ENCODE data around the gene ZBTB46. TPM values are rescaled to one million over a fixed set of nuclear protein-coding genes. Genes with fewer than 3 reads are reported as not detected.

The ZBTB46 gene
- polyA plus RNA-seq, 2 donors, result 0.68 to 1.0 TPM

DNA sequence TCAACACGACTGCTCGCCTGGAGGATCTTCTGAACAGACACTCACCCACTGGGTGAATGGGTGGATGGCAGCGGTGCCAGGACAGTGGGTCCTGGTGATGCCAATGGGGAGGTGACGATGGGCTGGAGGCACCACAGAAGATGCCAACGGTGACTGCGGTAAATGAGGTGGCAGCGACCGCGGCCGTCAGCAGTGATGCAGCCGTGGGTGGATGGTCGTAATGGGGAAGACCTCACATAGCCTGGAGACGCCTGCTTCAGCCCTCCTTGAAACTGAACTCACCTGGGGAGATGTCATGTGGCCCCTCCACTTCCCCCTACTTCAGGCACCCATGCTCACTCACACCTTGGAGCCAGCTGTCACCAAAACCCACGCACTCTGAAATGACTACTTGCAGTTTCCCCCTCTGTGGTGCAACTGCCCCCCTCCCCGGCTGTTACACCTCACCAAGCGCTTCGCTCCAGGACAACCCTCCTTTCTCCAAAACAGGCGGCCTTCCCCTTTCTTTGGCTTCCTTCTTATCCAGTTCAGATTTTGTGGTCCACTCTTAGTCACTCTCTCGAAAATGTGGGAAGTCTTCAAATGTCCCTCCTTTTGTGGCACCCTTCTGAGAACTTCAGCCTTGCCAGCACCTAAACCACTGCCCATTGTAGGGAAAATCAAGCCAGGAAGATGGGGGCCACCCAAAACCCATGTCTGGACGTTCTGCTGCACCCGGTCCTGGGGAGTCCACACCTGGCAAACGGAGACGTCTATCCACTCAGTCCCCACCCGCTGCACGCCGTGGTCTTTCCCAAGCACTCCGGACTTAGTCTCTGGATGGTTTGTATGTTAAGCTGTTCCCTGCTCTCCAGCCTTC lies 19.9 kb upstream of the ZBTB46 start:
- 69 to 80% methylated on average over 27 of the region's 27 CpGs for WGBS, 2 donors
- no peak overlapping the region for H3K4me3 ChIP-seq (ENCODE audit: low read depth in 1 of 2, low read length in 2 of 2)
- no peaks in the 10 kb centered on the region for H3K9me3 ChIP-seq (ENCODE audit: control insufficient read depth in 2 of 2, insufficient read depth in 1 of 2, low read depth in 1 of 2, low read length in 1 of 2)
- H3K27me3 ChIP-seq (ENCODE audit: control insufficient read depth in 1 of 2, insufficient read depth in 2 of 2, low read length in 2 of 2), result peaks cover 0 to 2% of the 10 kb centered on the region in 2 donors
- no peaks in the 10 kb centered on the region for H3K36me3 ChIP-seq (ENCODE audit: control insufficient read depth in 2 of 2, insufficient read depth in 2 of 2, low read length in 1 of 2)
- no peak overlapping the region for H3K27ac ChIP-seq (ENCODE audit: low read depth in 2 of 2, low read length in 1 of 2)
- peaks cover 10 to 23% of the 10 kb centered on the region in 2 donors for H3K4me1 ChIP-seq (ENCODE audit: control insufficient read depth in 2 of 2, insufficient read depth in 2 of 2, low read length in 1 of 2)

DNA sequence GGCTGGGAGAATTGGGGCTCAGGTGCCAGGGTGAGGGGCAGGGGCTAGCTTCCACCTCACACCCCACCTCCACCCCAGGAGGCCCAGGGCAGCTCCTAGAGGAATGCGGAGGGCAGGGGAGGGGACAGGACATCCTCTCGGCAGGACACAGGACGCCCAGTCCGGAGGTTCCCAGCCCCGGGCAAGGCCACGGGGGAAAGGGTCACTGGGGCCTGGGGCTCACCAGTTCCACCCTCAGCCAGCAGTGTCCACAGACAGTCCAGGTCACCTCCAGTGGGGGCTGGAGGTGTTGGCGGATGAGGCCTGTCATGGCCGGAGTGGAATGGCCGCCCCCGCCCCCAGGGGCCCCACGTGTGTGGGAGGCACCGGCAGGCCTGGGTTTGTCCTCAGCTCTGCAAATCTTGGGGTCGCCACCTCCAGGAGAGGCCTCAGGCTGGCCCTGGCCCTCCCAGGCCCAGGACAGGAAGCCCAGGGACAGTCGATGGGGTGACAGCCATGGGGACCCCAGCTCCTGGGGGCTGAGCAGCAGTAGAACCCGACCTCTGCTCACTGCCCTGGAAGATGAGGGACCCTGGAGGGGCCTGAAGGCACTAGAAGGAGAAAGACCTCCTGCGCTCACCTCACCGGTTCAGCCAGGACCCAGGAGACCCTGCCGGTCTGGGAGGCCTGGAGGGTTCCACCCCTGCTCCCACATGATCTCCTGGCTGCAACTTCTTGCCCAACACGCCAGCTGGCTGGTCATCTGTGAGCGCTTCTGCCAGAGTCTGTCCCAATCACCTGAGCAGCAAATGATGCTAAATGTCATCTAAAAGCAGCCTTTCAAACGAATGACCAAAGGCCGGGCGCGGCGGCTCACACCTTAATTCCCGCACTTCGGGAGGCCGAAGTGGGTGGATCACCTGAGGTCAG lies 17.2 kb upstream of the ZBTB46 start:
- Histone ChIP-seq H3K4me3 (ENCODE audit: low read depth in 1 of 2, low read length in 2 of 2) (no peak overlapping the region), H3K36me3 (ENCODE audit: control insufficient read depth in 2 of 2, insufficient read depth in 2 of 2, low read length in 1 of 2) (no peaks in the 10 kb centered on the region), H3K4me1 (ENCODE audit: control insufficient read depth in 2 of 2, insufficient read depth in 2 of 2, low read length in 1 of 2) (peaks cover 8 to 15% of the 10 kb centered on the region in 2 donors), H3K27ac (ENCODE audit: low read depth in 2 of 2, low read length in 1 of 2) (peak overlapping the region; percentile 24 to 27), H3K27me3 (ENCODE audit: control insufficient read depth in 1 of 2, insufficient read depth in 2 of 2, low read length in 2 of 2) (no peaks in the 10 kb centered on the region), H3K9me3 (ENCODE audit: control insufficient read depth in 2 of 2, insufficient read depth in 1 of 2, low read depth in 1 of 2, low read length in 1 of 2) (no peaks in the 10 kb centered on the region)
- 70 to 74% methylated on average over 25 to 28 of the region's 28 CpGs for WGBS, 2 donors

DNA sequence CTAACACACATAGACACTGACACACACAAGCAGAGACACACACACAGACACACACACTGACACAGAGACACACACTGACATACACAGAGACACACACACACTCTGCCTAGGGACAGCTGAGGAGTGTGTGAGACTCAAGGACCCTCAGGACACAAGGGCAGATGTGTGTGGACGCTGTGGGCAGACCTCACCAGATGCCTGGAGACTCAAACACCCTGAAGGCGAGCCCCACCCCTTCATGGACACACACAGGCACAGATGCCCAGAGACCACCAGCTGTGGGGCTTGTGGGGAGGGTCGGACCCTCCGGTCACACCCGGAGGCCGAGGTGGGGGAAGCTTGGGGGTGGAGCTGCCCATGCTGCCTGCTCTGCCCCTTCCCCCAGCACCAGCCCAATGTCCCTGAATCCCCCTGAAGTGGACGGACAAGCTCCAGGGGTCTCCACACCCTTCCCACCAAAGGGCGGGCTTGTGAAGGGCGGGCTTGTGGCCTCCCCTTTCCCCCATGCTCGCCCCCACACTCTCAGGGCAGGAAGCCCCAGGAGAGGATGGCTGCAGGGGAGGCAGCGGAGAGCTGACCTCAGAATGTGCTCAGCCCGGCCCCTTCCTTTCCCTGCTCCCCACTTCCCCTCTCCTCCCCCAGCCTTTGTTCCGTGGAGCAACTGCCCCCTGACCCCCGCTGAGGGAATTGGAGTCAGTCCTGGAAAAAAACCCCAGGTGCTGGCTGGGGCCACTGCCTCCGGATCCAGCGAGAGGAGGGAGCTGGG lies 16.4 kb upstream of the ZBTB46 start:
- WGBS, 2 donors, result 39 to 41% methylated on average over 13 to 16 of the region's 16 CpGs
- no peak overlapping the region for H3K4me3 ChIP-seq (ENCODE audit: low read depth in 1 of 2, low read length in 2 of 2)
- H3K36me3 ChIP-seq (ENCODE audit: control insufficient read depth in 2 of 2, insufficient read depth in 2 of 2, low read length in 1 of 2), result no peaks in the 10 kb centered on the region
- H3K9me3 ChIP-seq (ENCODE audit: control insufficient read depth in 2 of 2, insufficient read depth in 1 of 2, low read depth in 1 of 2, low read length in 1 of 2), result no peaks in the 10 kb centered on the region
- H3K27me3 ChIP-seq (ENCODE audit: control insufficient read depth in 1 of 2, insufficient read depth in 2 of 2, low read length in 2 of 2), result no peaks in the 10 kb centered on the region
- H3K4me1 ChIP-seq (ENCODE audit: control insufficient read depth in 2 of 2, insufficient read depth in 2 of 2, low read length in 1 of 2), result peaks cover 8 to 15% of the 10 kb centered on the region in 2 donors
- peak overlapping the region; percentile 24 to 27 for H3K27ac ChIP-seq (ENCODE audit: low read depth in 2 of 2, low read length in 1 of 2)

DNA sequence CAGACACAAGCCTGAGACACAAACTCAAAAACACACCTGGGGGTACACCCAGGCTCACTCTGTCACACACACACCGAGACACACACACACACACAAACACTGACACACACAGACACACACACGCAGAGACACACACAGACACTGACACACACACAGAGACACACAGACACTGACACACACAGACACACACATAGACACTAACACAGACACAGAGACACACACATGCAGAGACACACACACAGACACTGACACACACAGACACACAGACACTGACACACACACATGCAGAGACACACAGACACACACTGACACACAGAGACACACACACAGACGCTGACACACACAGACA lies 15.8 kb upstream of the ZBTB46 start:
- no peak overlapping the region for H3K4me3 ChIP-seq (ENCODE audit: low read depth in 1 of 2, low read length in 2 of 2)
- H3K9me3 ChIP-seq (ENCODE audit: control insufficient read depth in 2 of 2, insufficient read depth in 1 of 2, low read depth in 1 of 2, low read length in 1 of 2), result no peaks in the 10 kb centered on the region
- WGBS, 2 donors, result 47 to 70% methylated on average over 3 of the region's 3 CpGs
- peaks cover 8 to 15% of the 10 kb centered on the region in 2 donors for H3K4me1 ChIP-seq (ENCODE audit: control insufficient read depth in 2 of 2, insufficient read depth in 2 of 2, low read length in 1 of 2)
- no peaks in the 10 kb centered on the region for H3K27me3 ChIP-seq (ENCODE audit: control insufficient read depth in 1 of 2, insufficient read depth in 2 of 2, low read length in 2 of 2)
- H3K27ac ChIP-seq (ENCODE audit: low read depth in 2 of 2, low read length in 1 of 2), result peak overlapping the region in 1 of 2 donors; percentile 27
- no peaks in the 10 kb centered on the region for H3K36me3 ChIP-seq (ENCODE audit: control insufficient read depth in 2 of 2, insufficient read depth in 2 of 2, low read length in 1 of 2)

DNA sequence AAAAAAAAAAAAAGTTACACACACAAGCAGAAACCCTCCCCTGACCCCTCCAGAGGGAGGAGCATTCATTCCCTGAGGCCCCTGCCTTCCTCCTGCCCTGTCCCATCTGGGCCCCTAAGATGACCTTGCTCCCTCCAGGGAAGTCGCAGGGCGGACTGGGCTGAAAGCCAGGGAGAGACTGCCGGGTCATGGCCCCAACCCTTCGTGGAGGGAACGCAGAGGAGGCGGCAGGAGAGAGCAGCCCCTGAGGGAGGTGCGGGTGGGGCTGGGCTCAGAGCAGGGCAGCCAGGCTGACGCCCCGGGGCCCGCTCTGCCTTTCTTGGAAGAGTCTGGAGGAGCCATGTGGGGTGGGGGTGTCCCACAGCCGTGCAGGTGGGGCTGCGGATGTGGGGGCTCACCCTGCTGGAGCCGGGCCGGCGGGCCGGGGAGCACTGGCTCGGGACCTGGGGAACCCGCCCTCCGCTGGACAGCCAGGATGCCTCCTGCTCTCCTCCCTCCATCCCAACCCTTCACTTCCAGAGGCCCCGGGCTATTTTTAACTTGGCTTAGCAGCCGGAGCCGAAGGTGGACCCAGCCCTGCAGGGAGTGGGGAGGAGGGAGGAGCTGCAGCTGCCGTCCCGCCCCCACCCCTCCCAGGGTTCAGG lies 15.2 kb upstream of the ZBTB46 start:
- Histone ChIP-seq H3K27ac (ENCODE audit: low read depth in 2 of 2, low read length in 1 of 2) (peak overlapping the region; percentile 17 to 40), H3K4me3 (ENCODE audit: low read depth in 1 of 2, low read length in 2 of 2) (no peak overlapping the region), H3K27me3 (ENCODE audit: control insufficient read depth in 1 of 2, insufficient read depth in 2 of 2, low read length in 2 of 2) (no peaks in the 10 kb centered on the region), H3K36me3 (ENCODE audit: control insufficient read depth in 2 of 2, insufficient read depth in 2 of 2, low read length in 1 of 2) (no peaks in the 10 kb centered on the region), H3K4me1 (ENCODE audit: control insufficient read depth in 2 of 2, insufficient read depth in 2 of 2, low read length in 1 of 2) (peaks cover 8 to 15% of the 10 kb centered on the region in 2 donors), H3K9me3 (ENCODE audit: control insufficient read depth in 2 of 2, insufficient read depth in 1 of 2, low read depth in 1 of 2, low read length in 1 of 2) (no peaks in the 10 kb centered on the region)
- WGBS, 2 donors, result 2 to 3% methylated on average over 22 to 24 of the region's 24 CpGs

DNA sequence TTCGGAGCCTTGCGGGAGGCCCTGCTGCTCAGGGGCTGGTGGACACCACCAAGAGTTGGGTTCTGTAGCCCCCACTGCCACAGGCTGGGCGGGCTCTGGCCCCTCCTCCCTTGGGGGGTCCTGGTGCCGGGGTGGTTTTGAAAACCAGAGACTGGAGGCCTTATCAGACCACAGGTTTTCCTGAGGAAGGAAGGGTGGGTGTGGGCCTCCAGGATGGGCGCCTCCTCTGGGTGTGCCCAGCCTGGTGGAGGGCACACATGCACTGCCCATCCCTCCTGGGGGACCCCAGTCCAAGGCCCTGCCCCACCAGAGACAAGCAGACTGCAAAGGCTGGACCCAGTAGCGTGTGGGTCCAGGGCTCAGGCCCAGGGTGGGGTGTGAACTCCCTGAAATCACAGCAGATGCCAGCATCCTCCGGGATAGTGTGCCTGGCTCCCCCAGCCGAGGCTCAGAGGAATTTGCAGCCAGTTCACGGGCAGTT lies 13.5 kb upstream of the ZBTB46 start:
- H3K27me3 ChIP-seq (ENCODE audit: control insufficient read depth in 1 of 2, insufficient read depth in 2 of 2, low read length in 2 of 2), result no peaks in the 10 kb centered on the region
- H3K36me3 ChIP-seq (ENCODE audit: control insufficient read depth in 2 of 2, insufficient read depth in 2 of 2, low read length in 1 of 2), result no peaks in the 10 kb centered on the region
- H3K4me3 ChIP-seq (ENCODE audit: low read depth in 1 of 2, low read length in 2 of 2), result no peak overlapping the region
- peaks cover 0 to 2% of the 10 kb centered on the region in 2 donors for H3K9me3 ChIP-seq (ENCODE audit: control insufficient read depth in 2 of 2, insufficient read depth in 1 of 2, low read depth in 1 of 2, low read length in 1 of 2)
- WGBS, 2 donors, result 61 to 65% methylated on average over 9 of the region's 9 CpGs
- no peak overlapping the region for H3K27ac ChIP-seq (ENCODE audit: low read depth in 2 of 2, low read length in 1 of 2)
- peaks cover 8 to 15% of the 10 kb centered on the region in 2 donors for H3K4me1 ChIP-seq (ENCODE audit: control insufficient read depth in 2 of 2, insufficient read depth in 2 of 2, low read length in 1 of 2)

DNA sequence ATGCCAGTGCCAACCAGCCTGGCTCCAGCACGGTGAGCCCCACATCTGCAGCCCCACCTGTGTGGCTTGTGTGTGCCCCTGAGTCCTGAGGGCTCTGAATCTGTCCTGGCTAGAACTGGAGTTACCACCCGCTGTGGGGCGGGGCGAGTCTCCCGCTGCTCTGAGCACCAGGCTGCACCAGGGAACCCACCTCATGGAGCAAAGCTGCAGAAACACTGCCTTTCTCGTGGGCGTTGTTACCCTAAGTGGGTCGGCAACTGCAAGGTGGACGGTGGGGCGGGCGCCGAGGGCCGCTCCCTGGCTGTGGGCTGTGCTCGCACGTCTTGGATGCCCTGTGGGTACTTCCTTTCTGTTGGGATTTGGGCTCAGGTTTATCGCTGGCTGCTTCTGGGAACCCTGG lies 12.7 kb upstream of the ZBTB46 start:
- no peaks in the 10 kb centered on the region for H3K27me3 ChIP-seq (ENCODE audit: control insufficient read depth in 1 of 2, insufficient read depth in 2 of 2, low read length in 2 of 2)
- no peaks in the 10 kb centered on the region for H3K36me3 ChIP-seq (ENCODE audit: control insufficient read depth in 2 of 2, insufficient read depth in 2 of 2, low read length in 1 of 2)
- peaks cover 0 to 2% of the 10 kb centered on the region in 2 donors for H3K9me3 ChIP-seq (ENCODE audit: control insufficient read depth in 2 of 2, insufficient read depth in 1 of 2, low read depth in 1 of 2, low read length in 1 of 2)
- no peak overlapping the region for H3K4me3 ChIP-seq (ENCODE audit: low read depth in 1 of 2, low read length in 2 of 2)
- H3K27ac ChIP-seq (ENCODE audit: low read depth in 2 of 2, low read length in 1 of 2), result no peak overlapping the region
- WGBS, 2 donors, result 26 to 40% methylated on average over 16 of the region's 16 CpGs
- H3K4me1 ChIP-seq (ENCODE audit: control insufficient read depth in 2 of 2, insufficient read depth in 2 of 2, low read length in 1 of 2), result peaks cover 8 to 15% of the 10 kb centered on the region in 2 donors

DNA sequence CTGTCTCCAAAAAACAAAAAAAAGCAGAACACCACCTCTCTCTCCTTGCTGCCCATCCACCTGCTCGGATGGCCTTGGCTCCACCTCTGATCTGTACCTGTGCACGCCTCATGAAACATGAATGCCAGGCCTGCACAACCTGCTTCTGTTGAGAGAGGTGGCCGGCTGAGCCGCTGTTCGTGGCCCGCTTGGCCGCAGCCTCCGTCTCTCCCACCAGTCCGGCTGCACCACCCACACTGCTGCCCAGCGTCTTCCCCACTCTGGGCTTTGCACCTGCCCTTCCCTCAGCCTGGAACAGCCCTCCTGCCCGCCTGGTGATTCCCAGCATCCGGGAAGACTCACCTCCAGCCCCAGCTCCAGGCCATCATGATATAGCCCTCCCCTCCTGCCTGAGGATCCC lies 12.2 kb upstream of the ZBTB46 start:
- H3K36me3 ChIP-seq (ENCODE audit: control insufficient read depth in 2 of 2, insufficient read depth in 2 of 2, low read length in 1 of 2), result no peaks in the 10 kb centered on the region
- 70 to 71% methylated on average over 11 to 12 of the region's 12 CpGs for WGBS, 2 donors
- H3K27me3 ChIP-seq (ENCODE audit: control insufficient read depth in 1 of 2, insufficient read depth in 2 of 2, low read length in 2 of 2), result no peaks in the 10 kb centered on the region
- H3K27ac ChIP-seq (ENCODE audit: low read depth in 2 of 2, low read length in 1 of 2), result no peak overlapping the region
- H3K4me1 ChIP-seq (ENCODE audit: control insufficient read depth in 2 of 2, insufficient read depth in 2 of 2, low read length in 1 of 2), result peaks cover 7 to 15% of the 10 kb centered on the region in 2 donors
- no peak overlapping the region for H3K4me3 ChIP-seq (ENCODE audit: low read depth in 1 of 2, low read length in 2 of 2)
- H3K9me3 ChIP-seq (ENCODE audit: control insufficient read depth in 2 of 2, insufficient read depth in 1 of 2, low read depth in 1 of 2, low read length in 1 of 2), result peaks cover 0 to 2% of the 10 kb centered on the region in 2 donors
